Activated CD8-positive, alpha-beta memory T cell treated with anti-CD3 and anti-CD28 coated beads, Interleukin-2, amount 50 U/mL, for 1 hour (primary cell): ENCODE measurements around the gene MKLN1.
"Not testable (repeated sequence)": the region's sequence is repeated elsewhere in the genome, so short reads cannot be mapped to it uniquely, and the experiment has no call there.

Experiments used
- DNase-seq: peaks from one replicate; pipeline ENCODE4 v3.0.0-alpha.2; 2020; ENCODE audit errors: extremely low read depth

Gene MKLN1

GRCh38 chr7:131401194-131401593, 73.5 kb downstream of the MKLN1 start:
- no peak for DNase-seq

GRCh38 chr7:131403322-131403721, 75.6 kb downstream of the MKLN1 start:
- DNase-seq: no peak

- DNase-seq: no peak
These were observed 76.7 kb downstream of the MKLN1 start for GRCh38 chr7:131404226-131404911.

GRCh38 chr7:131409129-131409766, 81.6 kb downstream of the MKLN1 start:
- no peak for DNase-seq

DNA sequence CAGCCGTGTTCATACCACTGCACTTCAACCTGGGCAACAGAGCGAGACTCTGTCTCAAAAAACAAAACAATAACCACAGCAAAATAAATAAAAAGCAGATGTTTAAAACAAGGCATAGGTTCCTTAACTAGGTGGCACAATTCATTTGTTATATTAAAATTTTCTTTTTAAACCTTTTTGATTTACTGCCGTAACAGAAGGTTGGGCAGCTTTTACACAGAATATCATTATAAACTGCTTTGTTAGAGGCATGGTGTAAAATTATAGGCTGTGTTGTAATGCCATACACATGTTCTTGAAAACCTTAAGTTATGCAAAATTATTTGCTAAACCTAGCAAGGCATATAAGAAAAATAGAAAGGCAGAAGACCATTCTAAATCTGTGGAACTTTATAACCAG, 84.4 kb downstream of the MKLN1 start:
- no peak for DNase-seq

DNA sequence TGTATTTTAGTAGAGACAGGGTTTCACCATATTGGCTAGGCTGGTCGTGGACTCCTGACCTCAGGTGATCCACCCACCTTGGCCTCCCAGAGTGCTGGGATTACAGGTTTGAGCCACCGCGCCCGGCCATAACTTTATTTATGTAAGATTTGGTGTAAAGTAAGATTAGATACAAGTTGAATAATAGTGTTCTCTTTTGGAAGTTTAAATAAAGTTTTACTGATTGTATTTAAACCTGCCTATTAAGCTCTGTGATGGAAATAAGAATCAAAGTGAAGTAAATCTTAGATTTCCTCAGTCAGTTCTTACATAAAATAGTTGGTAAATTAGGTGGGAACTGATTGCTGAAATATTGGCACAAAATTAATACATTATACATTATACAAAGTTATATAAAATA, 86.0 kb downstream of the MKLN1 start:
- DNase-seq: no peak

DNA sequence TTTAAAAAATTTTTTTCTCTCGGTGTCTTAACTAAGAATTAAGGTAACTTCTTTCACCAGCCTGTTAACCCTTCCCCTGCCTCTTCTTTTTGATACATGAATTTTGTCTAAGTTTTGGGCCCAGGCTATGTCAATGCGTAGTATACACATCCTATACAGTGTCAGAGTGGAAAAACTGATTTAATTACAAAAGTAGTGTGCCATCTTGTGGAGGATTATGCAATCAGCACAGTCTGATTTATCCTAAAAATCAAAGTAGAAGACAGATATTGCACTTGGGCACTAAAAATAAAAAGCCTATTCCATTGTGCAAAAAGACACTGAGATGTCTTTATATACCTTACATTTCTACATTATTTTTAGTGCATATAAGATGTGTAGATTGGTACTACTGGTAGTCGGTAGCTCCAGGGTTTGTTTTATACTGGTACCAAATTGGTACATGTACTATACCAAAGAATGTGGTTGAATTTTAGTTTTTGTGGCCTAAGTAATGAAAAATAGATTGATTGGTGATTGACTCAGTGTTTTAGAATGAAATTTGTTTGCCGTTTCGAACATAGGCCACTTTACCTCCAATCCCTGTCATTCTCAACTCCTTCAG, 96.6 kb downstream of the MKLN1 start:
- DNase-seq: no peak

GRCh38 chr7:131425992-131426391, 98.3 kb downstream of the MKLN1 start:
- DNase-seq: no peak

- not testable (repeated sequence) for DNase-seq
These were observed 103.2 kb downstream of the MKLN1 start for GRCh38 chr7:131430826-131431225.

DNA sequence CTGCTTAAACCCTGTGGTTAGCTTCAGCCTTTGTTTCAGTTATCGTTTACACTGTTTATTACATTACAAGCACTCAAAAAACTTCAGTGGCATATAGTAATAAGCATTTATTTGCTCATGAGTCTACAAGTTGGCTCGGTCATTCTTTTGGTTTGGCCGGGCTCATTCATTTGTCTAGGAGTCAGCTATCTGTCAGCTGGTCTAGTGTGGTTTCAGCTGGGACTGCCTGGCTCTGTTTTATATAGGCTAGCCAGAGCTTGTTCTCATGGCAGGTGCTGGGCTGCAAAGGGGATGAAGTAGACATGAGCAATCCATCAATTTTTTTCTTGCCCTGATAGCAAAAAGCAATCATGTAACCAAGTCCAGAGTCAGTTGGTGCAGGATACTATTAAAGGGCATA, 103.6 kb downstream of the MKLN1 start:
- no peak for DNase-seq

- DNase-seq: no peak
These were observed 104.1 kb downstream of the MKLN1 start for GRCh38 chr7:131431756-131432155.

- no peak for DNase-seq
These were observed 108.7 kb downstream of the MKLN1 start for GRCh38 chr7:131436384-131436783.

DNA sequence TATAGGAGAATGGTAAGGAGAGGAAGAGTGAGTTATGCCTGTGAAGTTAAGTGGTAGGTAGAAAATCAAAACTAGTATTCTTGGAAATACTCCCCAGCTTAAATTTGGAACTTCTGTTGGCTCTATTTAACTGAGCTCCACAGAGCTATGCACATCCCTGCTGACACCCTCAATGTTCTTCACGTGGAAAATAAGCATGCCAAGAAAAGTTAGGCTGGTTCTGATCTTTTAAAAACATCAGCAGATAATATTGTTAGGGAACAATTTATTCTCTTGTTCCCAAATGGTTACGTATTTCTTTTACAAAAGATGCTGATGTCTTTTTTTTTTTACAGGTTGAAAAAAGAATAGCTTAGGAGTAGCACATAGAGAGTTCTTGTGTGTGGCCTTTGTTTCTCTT, 111.3 kb downstream of the MKLN1 start:
- no peak for DNase-seq

DNA sequence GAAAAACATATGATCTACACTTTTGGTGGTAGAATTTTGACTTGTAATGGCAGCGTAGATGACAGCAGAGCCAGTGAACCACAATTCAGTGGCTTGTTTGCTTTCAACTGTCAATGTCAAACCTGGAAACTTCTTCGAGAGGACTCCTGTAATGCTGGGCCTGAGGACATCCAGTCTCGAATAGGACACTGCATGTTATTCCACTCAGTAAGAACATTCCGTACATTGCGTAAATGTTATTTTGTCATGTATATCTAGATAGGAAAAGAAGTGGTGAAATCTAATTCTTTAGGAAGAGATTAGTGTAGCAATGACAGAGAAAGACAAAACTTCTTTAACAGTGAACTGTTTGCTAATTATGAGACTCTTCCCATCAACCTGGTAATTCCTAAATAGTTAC, 115.8 kb downstream of the MKLN1 start:
- no peak for DNase-seq

DNA sequence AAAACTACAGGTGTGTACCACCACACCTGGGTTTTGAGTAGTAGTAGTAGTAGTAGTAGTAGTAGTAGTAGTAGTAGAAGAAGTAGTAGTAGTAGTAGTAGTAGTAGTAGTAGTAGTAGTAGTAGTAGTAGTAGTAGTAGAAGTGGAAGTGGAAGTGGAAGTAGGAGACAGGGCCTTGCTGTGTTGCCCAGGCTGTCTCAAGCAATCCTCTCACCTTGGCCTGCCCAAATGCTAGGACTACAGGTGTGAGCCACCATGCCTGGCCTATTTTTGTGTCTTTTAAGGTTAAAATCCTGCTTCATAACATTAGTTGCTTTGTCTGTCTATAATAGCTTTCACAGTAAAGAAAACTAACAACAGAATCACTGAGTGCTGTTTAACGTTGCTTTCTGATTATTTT, 117.0 kb downstream of the MKLN1 start:
- no peak for DNase-seq

DNA sequence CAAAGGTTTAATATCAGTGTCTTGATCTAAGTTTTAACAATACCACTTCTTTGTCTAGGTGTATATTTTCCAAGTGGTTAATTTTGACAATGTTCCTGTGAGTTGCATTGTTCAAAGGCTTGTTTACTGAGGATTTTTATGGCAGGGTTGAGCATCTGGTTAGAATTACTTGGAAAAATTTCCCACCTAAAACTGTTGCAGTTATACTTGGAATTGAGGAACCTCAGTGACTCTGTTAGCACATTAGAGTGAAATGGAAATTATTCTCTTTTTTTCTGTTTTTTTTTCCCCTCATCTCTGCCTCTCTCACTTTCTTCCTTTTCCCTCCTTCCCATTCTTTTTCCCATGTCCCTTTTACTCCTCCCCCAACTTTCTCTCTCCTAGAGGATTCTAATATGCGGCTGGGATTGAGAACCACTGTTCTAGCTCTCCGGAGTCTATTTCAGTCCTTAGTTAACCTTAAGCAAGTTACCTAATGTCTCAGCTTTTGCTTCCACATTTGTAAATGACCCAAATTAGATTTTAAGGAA, 121.8 kb downstream of the MKLN1 start:
- DNase-seq: no peak

GRCh38 chr7:131454498-131454897, 126.8 kb downstream of the MKLN1 start:
- no peak for DNase-seq

GRCh38 chr7:131455001-131455400, 127.3 kb downstream of the MKLN1 start:
- no peak for DNase-seq

GRCh38 chr7:131455546-131455945, 127.9 kb downstream of the MKLN1 start:
- no peak for DNase-seq

- no peak for DNase-seq
These were observed 128.7 kb downstream of the MKLN1 start for GRCh38 chr7:131456338-131456737.

DNA sequence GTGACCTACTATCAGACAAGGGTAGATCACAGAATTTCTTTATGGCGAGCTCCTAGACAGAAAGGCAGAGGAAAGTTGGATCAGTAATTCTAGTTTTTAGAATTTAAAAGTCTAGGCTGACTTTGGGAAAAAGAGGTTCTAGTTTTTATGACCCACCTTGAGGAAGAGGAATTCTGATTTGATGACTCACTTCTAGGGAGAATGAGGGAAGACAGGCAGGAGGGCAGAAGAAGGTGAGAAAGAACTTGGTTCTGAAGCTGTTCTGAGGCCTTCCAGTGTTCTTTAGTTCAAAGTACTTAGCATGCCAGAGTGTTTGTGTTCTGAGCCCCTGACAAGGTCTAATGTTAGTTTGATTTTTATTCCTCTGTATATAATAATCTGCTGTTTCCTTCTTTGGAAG, 131.6 kb downstream of the MKLN1 start:
- no peak for DNase-seq

GRCh38 chr7:131462059-131462458, 134.4 kb downstream of the MKLN1 start:
- no peak for DNase-seq

DNA sequence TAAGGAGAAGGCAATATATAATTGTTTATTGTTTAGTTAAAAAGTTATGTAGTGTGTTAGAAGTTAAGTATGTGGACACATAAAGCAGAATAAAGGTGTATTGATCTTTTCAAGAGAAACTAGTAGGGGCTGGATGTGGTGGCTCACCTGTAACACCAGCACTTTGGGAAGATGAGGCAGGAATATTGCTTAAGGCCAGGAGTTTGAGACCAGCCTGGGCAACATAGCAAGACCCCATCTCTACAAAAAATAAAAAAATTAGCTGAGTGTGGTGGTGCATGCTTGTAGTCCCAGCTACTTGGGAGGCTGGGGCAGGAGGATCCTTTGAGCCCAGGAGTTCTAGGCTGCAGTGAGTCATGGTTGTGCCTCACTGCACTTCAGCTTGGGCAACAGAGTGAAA, 135.0 kb downstream of the MKLN1 start:
- not testable (repeated sequence) for DNase-seq
